ENCODE measurements around the gene LYRM7.

GRCh38 chr5:131129306-131129705 is 41.4 kb upstream of the LYRM7 start:
- no peak for TF ChIP-seq ZNF394 (tag by site-specific recombination; IDR thresholded peaks at IDR 0.05; ENCODE audit: borderline replicate concordance)
- TF ChIP-seq CTCF (tag by site-specific recombination; IDR thresholded peaks at IDR 0.05) = no peak
- TF ChIP-seq SP3 (tag by site-specific recombination; IDR thresholded peaks at IDR 0.05) = no peak
- no peak for TF ChIP-seq ZNF777 (tag by site-specific recombination; IDR thresholded peaks at IDR 0.05; ENCODE audit: borderline replicate concordance)
- no peak for TF ChIP-seq ZNF558 (tag by site-specific recombination; IDR thresholded peaks at IDR 0.05)
- no peak for TF ChIP-seq KLF8 (tag by site-specific recombination; IDR thresholded peaks at IDR 0.05)
- no peak for TF ChIP-seq ZNF157 (tag by site-specific recombination; IDR thresholded peaks at IDR 0.05)
